HepG2 (cell line): ENCODE data around the gene HDAC4. TPM values are rescaled to one million over a fixed set of nuclear protein-coding genes. Genes with fewer than 3 reads are reported as not detected.

Source experiments
- ATAC-seq: fragments of 200-7000 bp; cut with Tn5 transposase; 3 replicates; pipeline ENCODE4 v1.9.1; 2020; ENCODE audit warnings: mild to moderate bottlenecking, moderate library complexity
- BruUV-seq: library from RNA; stranded (reverse); fragments of 400-500 nt; replicated peaks from 2 replicates; lab custom pipeline; 2021; lab: Mats Ljungman, UMichigan
- CTCF ChIA-PET: fragments of 300-600 bp; formaldehyde crosslinking; extraction: SDS; loops from one replicate; lab custom pipeline; 2021; ENCODE audit warnings: low total read pairs, inconsistent platforms, low intra/inter-chr PET ratio; lab: Yijun Ruan, JAX
- POLR2A ChIA-PET: fragments of 350-600 bp; sonication (Branson Sonifier 250); formaldehyde crosslinking; loops from one replicate; lab custom pipeline; 2020; ENCODE audit warnings: antibody characterized with exemption, inconsistent platforms; lab: Yijun Ruan, JAX
- DNase-seq: peaks from one replicate; pipeline ENCODE4 v3.0.0-alpha.2; 2015; ENCODE audit warnings: low spot score
- FAIRE-seq: peaks from 3 replicates; lab custom pipeline; 2011; peaks lifted over from hg19 to GRCh38; lab: Jason Lieb, UNC
- H2AFZ ChIP-seq: one replicate; pipeline ENCODE4 v1.6.1; 2011; ENCODE audit warnings: low read length, inconsistent platforms
- H3K27ac ChIP-seq: fragments of 300-600 bp; 3 replicates; pipeline ENCODE4 v1.8.0; 2011; ENCODE audit warnings: mixed run types, mild to moderate bottlenecking, mixed read lengths, low read length, inconsistent platforms; ENCODE audit not compliant: insufficient read depth; ENCODE audit errors: extremely low read length
- H3K27me3 ChIP-seq, 2 experiments: fragments of 200-600 bp in 1 of 2; 2 replicates in 1 of 2; 3 replicates in 1 of 2; pipeline versions ENCODE4 v1.6.0 to v1.8.0; 2011; ENCODE audit warnings: low read length in 2 of 2, mild to moderate bottlenecking in 2 of 2, moderate library complexity in 2 of 2, inconsistent platforms in 1 of 2; ENCODE audit not compliant: insufficient read depth in 2 of 2, control insufficient read depth in 1 of 2
- H3K36me3 ChIP-seq, 2 experiments: fragments of 200-600 bp in 1 of 2; replicated peaks in 1 of 2; 2 replicates in 1 of 2; 3 replicates in 1 of 2; pipeline versions ENCODE4 v1.5.1 to v1.8.0; 2011; ENCODE audit warnings: low read length in 2 of 2, inconsistent platforms in 1 of 2; ENCODE audit not compliant: insufficient read depth in 2 of 2, control insufficient read depth in 1 of 2
- H3K4me1 ChIP-seq: 2 replicates; pipeline ENCODE4 v1.5.1; 2012; ENCODE audit warnings: low read length, inconsistent platforms; ENCODE audit not compliant: insufficient read depth
- H3K4me2 ChIP-seq: 2 replicates; pipeline ENCODE4 v1.6.0; 2011; ENCODE audit warnings: low read depth, low read length, inconsistent platforms
- H3K4me3 ChIP-seq, 3 experiments: fragments of 200-600 bp in 1 of 3; sonication (generic), shearing (Covaris generic) in 1 of 3; replicated peaks in 1 of 3; 2 replicates each; pipeline ENCODE4 v1.5.1; 2011 to 2016; ENCODE audit warnings: low read length in 3 of 3, inconsistent platforms in 2 of 3, low read depth in 2 of 3, mild to moderate bottlenecking in 2 of 3, control low read depth in 1 of 3, mixed read lengths in 1 of 3; ENCODE audit not compliant: insufficient read depth in 1 of 3
- H3K79me2 ChIP-seq: one replicate; pipeline ENCODE4 v1.6.1; 2011; ENCODE audit warnings: low read length, inconsistent platforms; ENCODE audit not compliant: insufficient read depth
- H3K9ac ChIP-seq: 2 replicates; pipeline ENCODE4 v1.6.0; 2011; ENCODE audit warnings: mild to moderate bottlenecking, low read depth, low read length, inconsistent platforms; ENCODE audit not compliant: insufficient read depth
- H3K9me3 ChIP-seq: 2 replicates; pipeline ENCODE4 v1.5.1; 2012; ENCODE audit warnings: mild to moderate bottlenecking, low read length
- H4K20me1 ChIP-seq: 2 replicates; pipeline ENCODE4 v1.6.0; 2011; ENCODE audit warnings: inconsistent platforms, mild to moderate bottlenecking, low read length, moderate library complexity; ENCODE audit not compliant: insufficient read depth
- BRCA1 ChIP-seq: sonication (generic); formaldehyde crosslinking; IDR thresholded peaks from 2 replicates; pipeline ENCODE4 v1.4.0; 2020; ENCODE audit warnings: missing genetic modification reagents
- CEBPG ChIP-seq: IDR thresholded peaks from 2 replicates; pipeline ENCODE4 v1.6.1; 2016
- DMAP1 ChIP-seq: IDR thresholded peaks from 2 replicates; pipeline ENCODE4 v1.6.1; 2016
- HNRNPL ChIP-seq: fragments of 200-400 bp; formaldehyde crosslinking; IDR thresholded peaks from 2 replicates; pipeline ENCODE4 v1.6.1; 2017; ENCODE audit warnings: mild to moderate bottlenecking, low read depth, low read length
- HNRNPLL ChIP-seq: fragments of 200-400 bp; formaldehyde crosslinking; IDR thresholded peaks from 2 replicates; pipeline ENCODE4 v1.6.1; 2017; ENCODE audit warnings: mild to moderate bottlenecking, low read depth, low read length; ENCODE audit not compliant: poor library complexity, severe bottlenecking
- ISX ChIP-seq: sonication (generic); formaldehyde crosslinking; conservative IDR thresholded peaks from 2 replicates; pipeline ENCODE4 v1.5.0; 2020; ENCODE audit warnings: missing genetic modification reagents
- JUNB ChIP-seq: sonication (generic); formaldehyde crosslinking; IDR thresholded peaks from 2 replicates; pipeline ENCODE4 v1.8.0; 2022; ENCODE audit warnings: missing genetic modification reagents, mild to moderate bottlenecking, borderline replicate concordance
- KLF13 ChIP-seq: sonication (generic); formaldehyde crosslinking; IDR thresholded peaks from 2 replicates; pipeline ENCODE4 v1.4.0; 2020; ENCODE audit warnings: mild to moderate bottlenecking, missing genetic modification reagents
- MAFG ChIP-seq: sonication (generic); formaldehyde crosslinking; IDR thresholded peaks from 2 replicates; pipeline ENCODE4 v1.5.1; 2020; ENCODE audit warnings: mild to moderate bottlenecking, missing genetic modification reagents
- POLR2AphosphoS5 ChIP-seq: IDR thresholded peaks from 2 replicates; pipeline ENCODE4 v1.6.1; 2012; ENCODE audit warnings: low read depth, low read length
- SCMH1 ChIP-seq: sonication (generic); formaldehyde crosslinking; IDR thresholded peaks from 2 replicates; pipeline ENCODE4 v1.9.0; 2021; ENCODE audit warnings: missing genetic modification reagents, mild to moderate bottlenecking, borderline replicate concordance
- ZNF207 ChIP-seq: fragments of 450-650 bp; IDR thresholded peaks from 2 replicates; pipeline ENCODE4 v1.6.1; 2016; ENCODE audit warnings: antibody characterized with exemption, borderline replicate concordance
- ZNF329 ChIP-seq: sonication (generic); formaldehyde crosslinking; IDR thresholded peaks from 2 replicates; pipeline ENCODE4 v1.9.0; 2021; ENCODE audit warnings: low read depth, mild to moderate bottlenecking, missing genetic modification reagents
- ZNF670 ChIP-seq: sonication (generic); formaldehyde crosslinking; IDR thresholded peaks from 2 replicates; pipeline ENCODE4 v1.8.0; 2022; ENCODE audit warnings: mild to moderate bottlenecking, missing genetic modification reagents, borderline replicate concordance
- WGBS: methylation state at CpG from one replicate; pipeline ENCODE4 v1.1.6; 2017; ENCODE audit warnings: low lambda C conversion rate; 5-methylcytosine and 5-hydroxymethylcytosine counted together
- in situ Hi-C: cut with HindIII; loops from 2 replicates; pipeline ENCODE4 v1.10.0; 2017; ENCODE audit warnings: low pct_unique_long_range_greater_than_20kb; ENCODE audit not compliant: extremely low pct_ligation_motif_present
- intact Hi-C: fragments of 100-400 bp; cut with micrococcal nuclease; formaldehyde crosslinking; loops from one replicate; pipeline ENCODE4 v1.10.0; 2022; ENCODE audit not compliant: unreplicated experiment
- polyA plus RNA-seq, 8 experiments: library from polyadenylated mRNA; depleted of rRNA in 3 of 8; stranded (reverse) in 7 of 8; unstranded in 1 of 8; fragments of >200 nt; fragmentation: Illumina TruSeq in 4 of 8; extraction: Trizol in 4 of 8; gene quantifications; 2 replicates each; pipeline versions ENCODE4 v1.2.1 to v1.2.3, GENCODE V29; 2011 to 2016; ENCODE audit warnings: low read depth in 4 of 8, missing spikeins in 1 of 8, mixed read lengths in 1 of 8; ENCODE audit not compliant: insufficient read depth in 1 of 8
- total RNA-seq, 5 experiments: library from RNA; depleted of rRNA; stranded (reverse); fragments of >200 nt; fragmentation: Illumina TruSeq; extraction: Trizol; gene quantifications; 2 replicates each; pipeline ENCODE4 v1.2.3, GENCODE V29; 2016; ENCODE audit warnings: low read depth in 1 of 5
- TF ChIP-seq, protein P1 (sequence below): IDR thresholded peaks from 2 replicates; pipeline ENCODE4 v1.4.0; 2020; ENCODE audit warnings: mild to moderate bottlenecking, missing genetic modification reagents
- TF ChIP-seq, protein P2 (sequence below): sonication (generic); formaldehyde crosslinking; IDR thresholded peaks from 2 replicates; pipeline ENCODE4 v1.8.0; 2022; ENCODE audit warnings: mild to moderate bottlenecking, missing genetic modification reagents, moderate library complexity
- TF ChIP-seq, protein P3 (sequence below): sonication (generic); formaldehyde crosslinking; IDR thresholded peaks from 2 replicates; pipeline ENCODE4 v1.8.1; 2022; ENCODE audit warnings: low read depth, mild to moderate bottlenecking, missing genetic modification reagents

The HDAC4 gene
- total and polyA plus RNA-seq, 2 of the 13 experiments (the other 11 are each of a cell fraction or from before 2014, with no cell fraction given): 10.1 to 11.5 TPM

DNA sequence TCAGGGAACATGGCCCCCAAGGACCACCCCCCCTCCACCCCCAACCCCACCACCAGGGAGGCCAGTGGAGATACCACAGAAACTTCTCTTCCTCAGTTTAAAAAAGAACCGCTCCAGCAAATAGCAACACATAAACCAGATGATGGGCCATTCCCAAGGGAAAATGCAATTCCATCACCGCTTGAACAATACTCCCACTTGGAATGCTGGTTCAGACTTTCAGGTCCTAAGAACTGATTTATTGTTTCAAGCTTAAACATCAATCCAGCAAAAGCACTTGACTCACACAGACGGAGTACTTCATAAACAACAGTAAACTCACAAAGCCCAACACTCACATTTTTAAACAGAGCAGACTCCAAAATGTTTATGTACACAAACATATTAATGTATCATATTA, 6.9 kb downstream of the HDAC4 start:
- intact Hi-C loops: no loop called here
- in situ Hi-C loops: no loop called here
- CTCF ChIA-PET: no interaction called here

More for the DNA sequence above, 6.9 kb downstream of the HDAC4 start:
- BruUV-seq: no TSS peak
- Histone ChIP-seq H3K4me3 (no peak overlapping the region), H4K20me1 (peaks cover 64% of the 10 kb centered on the region), H3K4me2 (no peak overlapping the region), H3K4me1 (peaks cover 33% of the 10 kb centered on the region), H3K9me3 (no peaks in the 10 kb centered on the region), H3K27ac (no peak overlapping the region), H2AFZ (no peak overlapping the region), H3K79me2 (peaks cover 89% of the 10 kb centered on the region), H3K36me3 (peaks cover 2 to 5% of the 10 kb centered on the region in 2 experiments; a peak in 2 of 5 replicates), H3K27me3 (no peaks in the 10 kb centered on the region), H3K9ac (no peak overlapping the region)
- no peak for FAIRE-seq
- TF ChIP-seq ISX (no peak), ZNF670 (no peak), POLR2AphosphoS5 (no peak), CEBPG (CRISPR knock-in tag) (no peak), MAFG (no peak), HNRNPL (no peak), ZNF207 (no peak), BRCA1 (no peak), HNRNPLL (no peak), DMAP1 (CRISPR knock-in tag) (no peak), ZNF329 (CRISPR knock-in tag) (no peak), KLF13 (no peak), SCMH1 (CRISPR knock-in tag) (no peak), JUNB (CRISPR knock-in tag) (no peak)
- TF ChIP-seq, protein P1, sequence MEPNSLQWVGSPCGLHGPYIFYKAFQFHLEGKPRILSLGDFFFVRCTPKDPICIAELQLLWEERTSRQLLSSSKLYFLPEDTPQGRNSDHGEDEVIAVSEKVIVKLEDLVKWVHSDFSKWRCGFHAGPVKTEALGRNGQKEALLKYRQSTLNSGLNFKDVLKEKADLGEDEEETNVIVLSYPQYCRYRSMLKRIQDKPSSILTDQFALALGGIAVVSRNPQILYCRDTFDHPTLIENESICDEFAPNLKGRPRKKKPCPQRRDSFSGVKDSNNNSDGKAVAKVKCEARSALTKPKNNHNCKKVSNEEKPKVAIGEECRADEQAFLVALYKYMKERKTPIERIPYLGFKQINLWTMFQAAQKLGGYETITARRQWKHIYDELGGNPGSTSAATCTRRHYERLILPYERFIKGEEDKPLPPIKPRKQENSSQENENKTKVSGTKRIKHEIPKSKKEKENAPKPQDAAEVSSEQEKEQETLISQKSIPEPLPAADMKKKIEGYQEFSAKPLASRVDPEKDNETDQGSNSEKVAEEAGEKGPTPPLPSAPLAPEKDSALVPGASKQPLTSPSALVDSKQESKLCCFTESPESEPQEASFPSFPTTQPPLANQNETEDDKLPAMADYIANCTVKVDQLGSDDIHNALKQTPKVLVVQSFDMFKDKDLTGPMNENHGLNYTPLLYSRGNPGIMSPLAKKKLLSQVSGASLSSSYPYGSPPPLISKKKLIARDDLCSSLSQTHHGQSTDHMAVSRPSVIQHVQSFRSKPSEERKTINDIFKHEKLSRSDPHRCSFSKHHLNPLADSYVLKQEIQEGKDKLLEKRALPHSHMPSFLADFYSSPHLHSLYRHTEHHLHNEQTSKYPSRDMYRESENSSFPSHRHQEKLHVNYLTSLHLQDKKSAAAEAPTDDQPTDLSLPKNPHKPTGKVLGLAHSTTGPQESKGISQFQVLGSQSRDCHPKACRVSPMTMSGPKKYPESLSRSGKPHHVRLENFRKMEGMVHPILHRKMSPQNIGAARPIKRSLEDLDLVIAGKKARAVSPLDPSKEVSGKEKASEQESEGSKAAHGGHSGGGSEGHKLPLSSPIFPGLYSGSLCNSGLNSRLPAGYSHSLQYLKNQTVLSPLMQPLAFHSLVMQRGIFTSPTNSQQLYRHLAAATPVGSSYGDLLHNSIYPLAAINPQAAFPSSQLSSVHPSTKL (CRISPR knock-in tag): no peak
- TF ChIP-seq, protein P2, sequence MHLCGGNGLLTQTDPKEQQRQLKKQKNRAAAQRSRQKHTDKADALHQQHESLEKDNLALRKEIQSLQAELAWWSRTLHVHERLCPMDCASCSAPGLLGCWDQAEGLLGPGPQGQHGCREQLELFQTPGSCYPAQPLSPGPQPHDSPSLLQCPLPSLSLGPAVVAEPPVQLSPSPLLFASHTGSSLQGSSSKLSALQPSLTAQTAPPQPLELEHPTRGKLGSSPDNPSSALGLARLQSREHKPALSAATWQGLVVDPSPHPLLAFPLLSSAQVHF (CRISPR knock-in tag): no peak
- TF ChIP-seq, protein P3, sequence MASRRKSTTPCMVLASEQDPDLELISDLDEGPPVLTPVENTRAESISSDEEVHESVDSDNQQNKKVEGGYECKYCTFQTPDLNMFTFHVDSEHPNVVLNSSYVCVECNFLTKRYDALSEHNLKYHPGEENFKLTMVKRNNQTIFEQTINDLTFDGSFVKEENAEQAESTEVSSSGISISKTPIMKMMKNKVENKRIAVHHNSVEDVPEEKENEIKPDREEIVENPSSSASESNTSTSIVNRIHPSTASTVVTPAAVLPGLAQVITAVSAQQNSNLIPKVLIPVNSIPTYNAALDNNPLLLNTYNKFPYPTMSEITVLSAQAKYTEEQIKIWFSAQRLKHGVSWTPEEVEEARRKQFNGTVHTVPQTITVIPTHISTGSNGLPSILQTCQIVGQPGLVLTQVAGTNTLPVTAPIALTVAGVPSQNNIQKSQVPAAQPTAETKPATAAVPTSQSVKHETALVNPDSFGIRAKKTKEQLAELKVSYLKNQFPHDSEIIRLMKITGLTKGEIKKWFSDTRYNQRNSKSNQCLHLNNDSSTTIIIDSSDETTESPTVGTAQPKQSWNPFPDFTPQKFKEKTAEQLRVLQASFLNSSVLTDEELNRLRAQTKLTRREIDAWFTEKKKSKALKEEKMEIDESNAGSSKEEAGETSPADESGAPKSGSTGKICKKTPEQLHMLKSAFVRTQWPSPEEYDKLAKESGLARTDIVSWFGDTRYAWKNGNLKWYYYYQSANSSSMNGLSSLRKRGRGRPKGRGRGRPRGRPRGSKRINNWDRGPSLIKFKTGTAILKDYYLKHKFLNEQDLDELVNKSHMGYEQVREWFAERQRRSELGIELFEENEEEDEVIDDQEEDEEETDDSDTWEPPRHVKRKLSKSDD (CRISPR knock-in tag): no peak
- 99% methylated on average over 3 of the region's 3 CpGs for WGBS
- no peak for DNase-seq
- POLR2A ChIA-PET: no interaction called here
- ATAC-seq: no peak
